Stomach (tissue), 9 donors: ENCODE results near the gene GLT6D1. TPM values are rescaled to one million over a fixed set of nuclear protein-coding genes. Genes with fewer than 3 reads are reported as not detected.

ENCODE experiments used
- DNase-seq, 2 donors: peaks; one replicate each; pipeline versions ENCODE4 v3.0.0 to v3.0.0-alpha.2; 2013 to 2019
- H3K27ac ChIP-seq, 5 donors: fragments of 200-600 bp in 4 of 5; sonication (generic) in 4 of 5; one replicate each; pipeline ENCODE4 v1.5.1; 2013 to 2019; ENCODE audit warnings: mild to moderate bottlenecking in 1 of 5, moderate library complexity in 1 of 5
- H3K27me3 ChIP-seq, 3 donors: fragments of 200-600 bp; sonication (generic); one replicate each; pipeline ENCODE4 v1.5.1; 2017 to 2019; ENCODE audit warnings: mixed run types in 1 of 3
- H3K36me3 ChIP-seq, 4 donors: fragments of 200-600 bp; sonication (generic); 1 replicate in 3 of 4; 2 replicates in 1 of 4; pipeline ENCODE4 v1.5.1; 2016 to 2019
- H3K4me1 ChIP-seq, 4 donors: fragments of 200-600 bp; sonication (generic); one replicate each; pipeline ENCODE4 v1.5.1; 2016 to 2019
- H3K4me3 ChIP-seq, 4 donors: fragments of 200-600 bp; sonication (generic) in 3 of 4; one replicate each; pipeline ENCODE4 v1.5.1; 2016 to 2019; ENCODE audit warnings: mild to moderate bottlenecking in 1 of 4
- H3K9me3 ChIP-seq, 4 donors: fragments of 200-600 bp; sonication (generic); one replicate each; pipeline ENCODE4 v1.5.1; 2016 to 2019
- EP300 ChIP-seq: sonication (generic); formaldehyde crosslinking; IDR thresholded peaks from one replicate; pipeline ENCODE4 v1.6.1; 2017; ENCODE audit warnings: antibody characterized with exemption
- POLR2A ChIP-seq, 4 donors: fragments of 450-650 bp; IDR thresholded peaks; one replicate each; pipeline ENCODE4 v1.6.1; 2016; ENCODE audit warnings: antibody characterized with exemption in 4 of 4, control low read depth in 2 of 4, mild to moderate bottlenecking in 1 of 4, moderate library complexity in 1 of 4
- POLR2AphosphoS5 ChIP-seq, 3 donors: sonication (generic); formaldehyde crosslinking; IDR thresholded peaks; one replicate each; pipeline ENCODE4 v1.6.1; 2016; ENCODE audit warnings: antibody characterized with exemption in 3 of 3
- WGBS, 5 donors: extraction: QIAGEN DNeasy Blood & Tissue Kit in 3 of 5; methylation state at CpG; one replicate each; pipeline versions ENCODE4 v1.1.5 to v1.1.7; 2013 to 2018; 5-methylcytosine and 5-hydroxymethylcytosine counted together
- intact Hi-C: fragments of 100-400 bp; cut with DNase I; formaldehyde crosslinking; loops from one replicate; pipeline ENCODE4 v1.15.1; 2023; ENCODE audit warnings: low total_unique reads
- polyA plus RNA-seq, 3 donors: library from polyadenylated mRNA; stranded (reverse); fragments of 200-250 nt; gene quantifications; one replicate each; pipeline ENCODE4 v1.2.3, GENCODE V29; 2013
- total RNA-seq, 5 donors: library from RNA; depleted of rRNA; stranded (reverse); fragments of >200 nt; gene quantifications; one replicate each; pipeline versions ENCODE4 v1.1.0 to v1.2.3, GENCODE V29; 2014 to 2016
- TF ChIP-seq, protein P1 (sequence below), 7 experiments: fragments of 450-650 bp in 4 of 7; fragments of 200-600 bp in 3 of 7; sonication (generic) in 3 of 7; IDR thresholded peaks; one replicate each; pipeline ENCODE4 v1.5.1; 2016 to 2019; ENCODE audit warnings: antibody characterized with exemption in 7 of 7, control low read depth in 2 of 7, mild to moderate bottlenecking in 1 of 7
- donor health status: healthy with polysubstance abuse.
- donor health status: Bipolar disorder and iron deficiency.
- donor health status: healthy.

The GLT6D1 gene
- total and polyA plus RNA-seq, 8 donors: not detected

DNA sequence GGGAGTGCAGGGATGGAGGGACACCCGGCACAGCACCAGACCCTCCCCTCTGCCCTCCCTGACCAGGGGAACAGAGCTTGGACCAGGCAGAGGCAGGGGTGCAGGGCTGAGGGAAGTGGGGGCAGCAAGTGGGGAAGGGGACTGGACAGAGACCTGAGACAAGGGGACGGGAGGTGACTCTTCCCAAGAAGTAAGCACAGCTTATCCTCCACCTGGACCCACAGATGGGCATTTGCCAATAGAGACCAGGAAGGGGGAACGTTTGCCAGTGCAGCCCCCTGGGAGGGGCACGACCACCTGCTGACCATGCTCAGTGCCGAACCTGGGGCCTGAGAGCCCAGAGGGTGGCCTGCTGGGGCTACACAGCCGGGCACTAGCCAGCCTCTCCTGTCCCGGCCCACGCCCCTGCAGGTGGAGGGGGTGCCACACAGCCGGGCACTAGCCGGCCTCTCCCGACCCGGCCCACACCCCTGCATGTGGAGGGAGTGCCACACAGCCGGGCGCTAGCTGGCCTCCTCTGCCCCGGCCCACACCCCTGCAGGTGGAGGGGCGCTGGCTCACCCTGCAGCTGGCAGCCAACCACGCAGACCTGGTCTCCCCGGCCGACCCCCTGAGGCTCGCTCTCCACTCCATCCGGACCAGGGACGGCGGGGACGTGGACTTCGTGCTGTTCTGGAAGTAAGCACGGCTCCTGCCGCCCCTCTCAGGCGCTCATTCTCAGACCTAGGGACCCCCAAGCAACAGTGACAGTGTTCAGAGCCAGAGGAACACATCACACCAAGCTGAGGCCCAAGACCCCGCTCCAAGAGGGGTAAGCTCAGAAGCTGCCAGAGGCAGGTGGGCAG, 24.3 kb downstream of the GLT6D1 start:
- Histone ChIP-seq H3K27ac (no peak overlapping the region), H3K27me3 (peaks cover 0 to 90% (median 0%) of the 10 kb centered on the region in 3 donors), H3K4me3 (no peak overlapping the region), H3K36me3 (no peaks in the 10 kb centered on the region), H3K9me3 (no peaks in the 10 kb centered on the region), H3K4me1 (no peaks in the 10 kb centered on the region)
- intact Hi-C loops: no loop called here
- TF ChIP-seq POLR2AphosphoS5 (IDR thresholded peaks at IDR 0.05) (no peak), EP300 (no peak), POLR2A (IDR thresholded peaks at IDR 0.05) (no peak)
- TF ChIP-seq, protein P1, sequence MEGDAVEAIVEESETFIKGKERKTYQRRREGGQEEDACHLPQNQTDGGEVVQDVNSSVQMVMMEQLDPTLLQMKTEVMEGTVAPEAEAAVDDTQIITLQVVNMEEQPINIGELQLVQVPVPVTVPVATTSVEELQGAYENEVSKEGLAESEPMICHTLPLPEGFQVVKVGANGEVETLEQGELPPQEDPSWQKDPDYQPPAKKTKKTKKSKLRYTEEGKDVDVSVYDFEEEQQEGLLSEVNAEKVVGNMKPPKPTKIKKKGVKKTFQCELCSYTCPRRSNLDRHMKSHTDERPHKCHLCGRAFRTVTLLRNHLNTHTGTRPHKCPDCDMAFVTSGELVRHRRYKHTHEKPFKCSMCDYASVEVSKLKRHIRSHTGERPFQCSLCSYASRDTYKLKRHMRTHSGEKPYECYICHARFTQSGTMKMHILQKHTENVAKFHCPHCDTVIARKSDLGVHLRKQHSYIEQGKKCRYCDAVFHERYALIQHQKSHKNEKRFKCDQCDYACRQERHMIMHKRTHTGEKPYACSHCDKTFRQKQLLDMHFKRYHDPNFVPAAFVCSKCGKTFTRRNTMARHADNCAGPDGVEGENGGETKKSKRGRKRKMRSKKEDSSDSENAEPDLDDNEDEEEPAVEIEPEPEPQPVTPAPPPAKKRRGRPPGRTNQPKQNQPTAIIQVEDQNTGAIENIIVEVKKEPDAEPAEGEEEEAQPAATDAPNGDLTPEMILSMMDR (IDR thresholded peaks at IDR 0.05): no peak
- DNase-seq: no peak
- WGBS, 5 donors: 69 to 87% (median 74%) methylated on average over 3 to 29 of the region's 29 CpGs

DNA sequence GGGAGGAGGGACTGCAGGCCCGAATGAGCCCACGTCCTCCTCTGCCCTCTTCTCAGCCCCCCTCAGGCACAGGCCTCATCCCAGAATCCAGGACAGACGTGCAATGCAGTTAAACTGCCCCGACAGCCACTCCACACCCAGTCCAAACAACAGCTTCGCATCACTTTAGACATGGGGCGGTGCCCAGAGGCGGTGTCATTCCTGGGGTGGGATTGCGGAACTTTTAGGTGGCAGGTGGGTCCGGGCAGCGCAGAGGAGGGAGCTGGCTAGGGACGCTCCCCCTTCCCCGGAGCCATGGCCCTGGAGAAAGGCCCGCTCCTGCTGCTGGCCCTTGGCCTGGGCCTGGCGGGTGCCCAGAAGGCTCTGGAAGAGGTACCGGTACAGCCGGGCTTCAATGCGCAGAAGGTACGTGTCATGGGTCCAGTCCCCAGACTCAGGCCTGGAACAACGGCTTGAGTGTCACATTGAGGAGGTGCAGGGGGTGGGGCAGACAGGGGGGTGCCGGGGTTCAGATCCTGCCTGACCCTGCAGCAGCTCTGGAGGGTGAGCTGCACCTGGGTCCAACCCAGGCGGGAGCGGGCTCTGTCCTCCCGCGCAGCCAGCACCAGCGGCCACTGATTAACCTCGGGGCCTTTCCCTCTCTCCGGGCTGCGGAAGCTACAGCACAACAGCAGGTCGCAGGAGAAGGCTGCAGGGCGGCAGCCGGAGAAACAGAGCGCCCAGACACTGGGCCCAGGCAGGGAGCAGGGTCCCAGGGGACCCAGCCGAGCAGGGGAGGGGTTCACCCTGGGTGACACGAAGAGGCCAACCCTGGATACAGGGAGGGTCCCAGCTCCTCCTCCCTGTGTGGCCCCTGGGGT, 25.2 kb downstream of the GLT6D1 start:
- no peaks in the 10 kb centered on the region for H3K4me1 ChIP-seq
- intact Hi-C loops: no loop called here
- no peaks in the 10 kb centered on the region for H3K9me3 ChIP-seq
- H3K27me3 ChIP-seq: peaks cover 0 to 84% (median 0%) of the 10 kb centered on the region in 3 donors
- no peaks in the 10 kb centered on the region for H3K36me3 ChIP-seq
- WGBS, 5 donors: 53 to 69% (median 61%) methylated on average over 16 to 34 of the region's 34 CpGs
- no peak overlapping the region for H3K27ac ChIP-seq
- no peak for DNase-seq
- TF ChIP-seq, protein P1 (IDR thresholded peaks at IDR 0.05): no peak
- no peak for TF ChIP-seq EP300
- TF ChIP-seq POLR2AphosphoS5 (IDR thresholded peaks at IDR 0.05): no peak
- TF ChIP-seq POLR2A (IDR thresholded peaks at IDR 0.05): no peak
- H3K4me3 ChIP-seq: no peak overlapping the region

DNA sequence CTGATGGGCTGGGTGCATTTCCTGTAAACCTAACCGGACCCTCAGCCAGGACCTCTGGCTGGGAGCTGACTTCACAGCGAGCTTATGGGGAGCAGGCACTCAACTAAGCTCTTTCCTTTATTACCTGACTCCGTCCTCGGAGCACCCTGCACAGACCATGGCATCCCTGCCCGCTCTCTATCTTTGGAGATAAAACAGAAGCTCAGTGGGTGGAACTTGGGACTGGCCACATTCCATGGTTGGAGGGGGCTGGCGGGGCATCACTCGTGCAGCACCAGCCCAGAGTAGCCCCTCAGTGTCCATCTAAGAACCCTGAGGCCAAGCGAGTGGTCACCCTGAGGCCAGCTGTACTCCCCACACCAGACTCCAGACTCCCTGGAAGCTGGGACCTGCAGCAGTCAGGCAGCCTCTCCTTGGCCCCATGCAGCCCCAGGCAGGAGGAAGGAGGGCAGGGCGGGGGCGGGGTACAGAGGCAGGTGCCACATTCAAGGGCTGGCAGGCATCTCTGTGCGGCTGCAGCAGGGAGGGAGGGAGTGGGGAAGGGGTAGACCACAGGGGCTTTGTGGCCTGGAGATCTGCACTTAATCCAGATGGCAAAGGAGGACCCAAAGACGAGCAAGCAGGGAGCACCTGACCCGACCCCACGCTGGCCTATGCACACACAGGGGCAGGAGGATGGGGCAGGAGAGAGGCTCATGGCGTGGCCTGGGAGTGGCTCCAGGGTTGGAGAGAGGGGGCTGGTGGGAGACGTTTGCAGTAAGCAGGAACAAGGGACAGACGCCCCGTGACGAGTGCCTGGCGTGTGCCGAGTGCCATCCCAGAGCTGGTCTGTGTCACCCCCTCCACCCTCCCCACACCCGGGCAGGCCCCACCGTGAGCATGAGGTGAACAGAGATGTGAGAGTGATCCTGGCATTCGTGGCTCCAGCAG, 26.1 kb downstream of the GLT6D1 start:
- H3K4me1 ChIP-seq: no peaks in the 10 kb centered on the region
- intact Hi-C loops: no loop called here
- H3K27me3 ChIP-seq: peaks cover 0 to 75% (median 0%) of the 10 kb centered on the region in 3 donors
- no peak overlapping the region for H3K4me3 ChIP-seq
- DNase-seq: no peak
- TF ChIP-seq POLR2A (IDR thresholded peaks at IDR 0.05) (no peak), POLR2AphosphoS5 (IDR thresholded peaks at IDR 0.05) (no peak), EP300 (no peak)
- TF ChIP-seq, protein P1 (IDR thresholded peaks at IDR 0.05): no peak
- no peaks in the 10 kb centered on the region for H3K9me3 ChIP-seq
- H3K36me3 ChIP-seq: no peaks in the 10 kb centered on the region
- no peak overlapping the region for H3K27ac ChIP-seq
- WGBS, 5 donors: 61 to 73% (median 65%) methylated on average over 24 of the region's 24 CpGs
